OCI-LY3 (cell line): Measurements from ENCODE around the gene ABHD5.

Experiments
- H2AFZ ChIP-seq: fragments of 200-600, 300-600 bp; shearing (Covaris generic); 2 replicates; pipeline ENCODE4 v1.6.0; 2014; ENCODE audit warnings: antibody characterized with exemption, low read depth, low read length
- H3K27ac ChIP-seq: fragments of 200-600, 300-600 bp; sonication (generic); 2 replicates; pipeline ENCODE4 v1.5.1; 2014; ENCODE audit warnings: mild to moderate bottlenecking, low read length, moderate library complexity, mixed read lengths
- H3K27me3 ChIP-seq: fragments of 200-600, 300-600 bp; sonication (generic); 2 replicates; pipeline ENCODE4 v1.6.1; 2014; ENCODE audit warnings: low read depth, low read length, mixed read lengths
- H3K36me3 ChIP-seq: fragments of 200-600, 300-600 bp; sonication (generic); replicated peaks from 2 replicates; pipeline ENCODE3; 2014; ENCODE audit warnings: low read depth, low read length, mixed read lengths
- H3K4me1 ChIP-seq: fragments of 300-600, 200-600 bp; sonication (generic); 2 replicates; pipeline ENCODE4 v1.6.1; 2014; ENCODE audit warnings: low read length, mixed read lengths
- H3K4me2 ChIP-seq: fragments of 200-600, 300-600 bp; sonication (generic); 2 replicates; pipeline ENCODE4 v1.6.1; 2014; ENCODE audit warnings: low read length, mixed read lengths
- H3K4me3 ChIP-seq: fragments of 300-600, 200-600 bp; sonication (generic); 2 replicates; pipeline ENCODE4 v1.5.1; 2014; ENCODE audit warnings: antibody characterized with exemption, mild to moderate bottlenecking, low read length, moderate library complexity
- H3K79me2 ChIP-seq: fragments of 300-600, 200-600 bp; shearing (Covaris generic); 2 replicates; pipeline ENCODE4 v1.6.1; 2014; ENCODE audit warnings: mild to moderate bottlenecking, low read length, mixed read lengths
- H3K9ac ChIP-seq: fragments of 300-600, 200-600 bp; shearing (Covaris generic); 2 replicates; pipeline ENCODE4 v1.6.0; 2014; ENCODE audit warnings: mild to moderate bottlenecking, low read length, moderate library complexity
- H3K9me3 ChIP-seq: fragments of 200-600, 300-600 bp; shearing (Covaris generic); 2 replicates; pipeline ENCODE4 v1.6.1; 2014; ENCODE audit warnings: low read length, mixed read lengths; ENCODE audit not compliant: insufficient read depth
- H4K20me1 ChIP-seq: fragments of 200-600, 300-600 bp; sonication (generic); 2 replicates; pipeline ENCODE4 v1.6.1; 2016; ENCODE audit warnings: low read length, mixed read lengths; ENCODE audit not compliant: insufficient read depth
- EZH2phosphoT487 ChIP-seq: fragments of 200-600 bp; shearing (Covaris generic); IDR thresholded peaks from 2 replicates; pipeline ENCODE4 v1.6.1; 2018; ENCODE audit warnings: antibody characterized with exemption, mixed run types, low read depth
- TF ChIP-seq, protein P1 (sequence below): fragments of 200-600, 300-600 bp; sonication (generic); IDR thresholded peaks from 2 replicates; pipeline ENCODE4 v1.5.1; 2014; ENCODE audit warnings: antibody characterized with exemption, low read length, low read depth

Gene ABHD5

GRCh38 chr3:43757666-43758321, 67.1 kb downstream of the ABHD5 start:
- TF ChIP-seq, protein P1, sequence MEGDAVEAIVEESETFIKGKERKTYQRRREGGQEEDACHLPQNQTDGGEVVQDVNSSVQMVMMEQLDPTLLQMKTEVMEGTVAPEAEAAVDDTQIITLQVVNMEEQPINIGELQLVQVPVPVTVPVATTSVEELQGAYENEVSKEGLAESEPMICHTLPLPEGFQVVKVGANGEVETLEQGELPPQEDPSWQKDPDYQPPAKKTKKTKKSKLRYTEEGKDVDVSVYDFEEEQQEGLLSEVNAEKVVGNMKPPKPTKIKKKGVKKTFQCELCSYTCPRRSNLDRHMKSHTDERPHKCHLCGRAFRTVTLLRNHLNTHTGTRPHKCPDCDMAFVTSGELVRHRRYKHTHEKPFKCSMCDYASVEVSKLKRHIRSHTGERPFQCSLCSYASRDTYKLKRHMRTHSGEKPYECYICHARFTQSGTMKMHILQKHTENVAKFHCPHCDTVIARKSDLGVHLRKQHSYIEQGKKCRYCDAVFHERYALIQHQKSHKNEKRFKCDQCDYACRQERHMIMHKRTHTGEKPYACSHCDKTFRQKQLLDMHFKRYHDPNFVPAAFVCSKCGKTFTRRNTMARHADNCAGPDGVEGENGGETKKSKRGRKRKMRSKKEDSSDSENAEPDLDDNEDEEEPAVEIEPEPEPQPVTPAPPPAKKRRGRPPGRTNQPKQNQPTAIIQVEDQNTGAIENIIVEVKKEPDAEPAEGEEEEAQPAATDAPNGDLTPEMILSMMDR = no peak
- TF ChIP-seq EZH2phosphoT487 = no peak
- H3K4me2 ChIP-seq = no peak overlapping the region
- H3K4me3 ChIP-seq = no peak overlapping the region
- no peak overlapping the region for H2AFZ ChIP-seq
- peaks cover 26% of the 10 kb centered on the region for H3K27me3 ChIP-seq
- no peak overlapping the region for H3K27ac ChIP-seq
- H3K4me1 ChIP-seq = peaks cover 8% of the 10 kb centered on the region
- no peak overlapping the region for H3K9ac ChIP-seq
- no peaks in the 10 kb centered on the region for H3K79me2 ChIP-seq
- H3K9me3 ChIP-seq = no peaks in the 10 kb centered on the region
- H3K36me3 ChIP-seq = no peaks in the 10 kb centered on the region
- H4K20me1 ChIP-seq = no peaks in the 10 kb centered on the region

GRCh38 chr3:43758592-43759225, 68.0 kb downstream of the ABHD5 start:
- no peak overlapping the region for H3K4me3 ChIP-seq
- no peak overlapping the region for H3K9ac ChIP-seq
- no peak for TF ChIP-seq EZH2phosphoT487
- TF ChIP-seq, protein P1 = no peak
- H3K9me3 ChIP-seq = no peaks in the 10 kb centered on the region
- peaks cover 26% of the 10 kb centered on the region for H3K27me3 ChIP-seq
- no peaks in the 10 kb centered on the region for H3K36me3 ChIP-seq
- no peak overlapping the region for H3K27ac ChIP-seq
- peaks cover 8% of the 10 kb centered on the region for H3K4me1 ChIP-seq
- no peaks in the 10 kb centered on the region for H3K79me2 ChIP-seq
- H2AFZ ChIP-seq = no peak overlapping the region
- H3K4me2 ChIP-seq = no peak overlapping the region
- no peaks in the 10 kb centered on the region for H4K20me1 ChIP-seq

DNA sequence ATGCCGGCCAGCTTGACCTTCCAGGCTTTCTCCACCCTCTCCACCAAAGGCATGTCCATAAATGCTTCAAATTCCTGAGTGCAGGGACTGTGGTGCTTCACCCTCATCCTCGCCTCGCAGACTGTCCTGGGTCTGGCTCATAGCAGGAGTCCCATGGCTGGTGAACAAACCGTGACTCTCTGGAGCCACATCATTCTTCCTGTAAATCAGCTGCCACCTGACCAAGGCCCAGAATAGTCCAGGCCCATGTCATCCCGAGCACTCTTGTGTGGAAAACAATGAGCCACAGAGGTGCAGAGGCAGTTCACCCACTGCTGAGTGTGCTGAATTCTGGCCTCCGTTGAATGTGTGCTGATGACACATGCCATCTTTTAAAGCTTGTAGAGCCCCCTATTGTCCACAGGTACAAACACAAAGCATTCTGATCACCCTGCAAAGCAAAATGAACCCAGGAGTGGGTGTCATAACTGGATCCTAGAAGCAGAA, 68.6 kb downstream of the ABHD5 start:
- TF ChIP-seq, protein P1 = peak; percentile 62
- TF ChIP-seq EZH2phosphoT487 = no peak
- no peaks in the 10 kb centered on the region for H3K36me3 ChIP-seq
- no peaks in the 10 kb centered on the region for H3K79me2 ChIP-seq
- H3K9ac ChIP-seq = no peak overlapping the region
- H3K27ac ChIP-seq = no peak overlapping the region
- peak overlapping the region; percentile 24; the same call in 1 of the 2 replicates for H2AFZ ChIP-seq
- H3K4me1 ChIP-seq = peaks cover 8% of the 10 kb centered on the region
- H3K9me3 ChIP-seq = no peaks in the 10 kb centered on the region
- no peak overlapping the region for H3K4me2 ChIP-seq
- no peaks in the 10 kb centered on the region for H4K20me1 ChIP-seq
- H3K27me3 ChIP-seq = peaks cover 21% of the 10 kb centered on the region
- no peak overlapping the region for H3K4me3 ChIP-seq

- no peak overlapping the region for H3K4me2 ChIP-seq
- no peaks in the 10 kb centered on the region for H3K79me2 ChIP-seq
Observed at GRCh38 chr3:43759938-43760337, 69.2 kb downstream of the ABHD5 start.

More at GRCh38 chr3:43759938-43760337, 69.2 kb downstream of the ABHD5 start:
- Histone ChIP-seq H4K20me1 (no peaks in the 10 kb centered on the region), H3K9ac (no peak overlapping the region), H3K27me3 (peaks cover 15% of the 10 kb centered on the region), H3K27ac (no peak overlapping the region), H3K9me3 (no peaks in the 10 kb centered on the region), H3K4me3 (no peak overlapping the region), H3K36me3 (no peaks in the 10 kb centered on the region), H2AFZ (no peak overlapping the region), H3K4me1 (peaks cover 8% of the 10 kb centered on the region)
- TF ChIP-seq, protein P1 = no peak
- no peak for TF ChIP-seq EZH2phosphoT487
